ENCODE measurements around the gene ORAI3. TPM values are rescaled to one million over a fixed set of nuclear protein-coding genes. Genes with fewer than 3 reads are reported as not detected.

Gene ORAI3
- total RNA-seq, 1 donor from 2014 or later, result 25.2 TPM

GRCh38 chr16:30983289-30983889 lies 34.5 kb downstream of the ORAI3 start:
- no peak for DNase-seq (ENCODE audit: extremely low spot score, unreplicated experiment)
- no peak for TF ChIP-seq CTCF (IDR thresholded peaks at IDR 0.05)
- H3K9me3 Mint-ChIP-seq (ENCODE audit: unreplicated experiment), result no peaks in the 10 kb centered on the region
- no peak overlapping the region for H3K27ac Mint-ChIP-seq (ENCODE audit: unreplicated experiment)
- no peaks in the 10 kb centered on the region for H3K27me3 Mint-ChIP-seq (ENCODE audit: unreplicated experiment)
- H3K36me3 Mint-ChIP-seq (ENCODE audit: unreplicated experiment), result peaks cover 18% of the 10 kb centered on the region
- no peak overlapping the region for H3K4me3 Mint-ChIP-seq (ENCODE audit: unreplicated experiment)
- H3K4me1 Mint-ChIP-seq (ENCODE audit: unreplicated experiment), result peaks cover 13% of the 10 kb centered on the region

GRCh38 chr16:30983898-30984610 lies 35.2 kb downstream of the ORAI3 start:
- H3K9me3 Mint-ChIP-seq (ENCODE audit: unreplicated experiment), result no peaks in the 10 kb centered on the region

GRCh38 chr16:30984669-30985400 lies 36.0 kb downstream of the ORAI3 start, which contains the start of gene HSD3B7:
Gene HSD3B7 (plus strand): TSS chr16:30985207. CDS start chr16:30985659, 452 bp downstream.
- DNase-seq (ENCODE audit: extremely low spot score, unreplicated experiment), result peak; percentile 97
- H3K9me3 Mint-ChIP-seq (ENCODE audit: unreplicated experiment), result no peaks in the 10 kb centered on the region
- peak within 1 kb of the TSS; percentile 63 for H3K4me3 Mint-ChIP-seq (ENCODE audit: unreplicated experiment)
- H3K36me3 Mint-ChIP-seq (ENCODE audit: unreplicated experiment), result peaks cover 12% of the 10 kb centered on the region
- H3K27ac Mint-ChIP-seq (ENCODE audit: unreplicated experiment), result peak within 1 kb of the TSS; percentile 50
- peak; percentile 96 for TF ChIP-seq CTCF (IDR thresholded peaks at IDR 0.05)
- no peaks in the 10 kb centered on the region for H3K27me3 Mint-ChIP-seq (ENCODE audit: unreplicated experiment)
- peaks cover 13% of the 10 kb centered on the region for H3K4me1 Mint-ChIP-seq (ENCODE audit: unreplicated experiment)

More at GRCh38 chr16:30983898-30984610, 35.2 kb downstream of the ORAI3 start:
- TF ChIP-seq CTCF (IDR thresholded peaks at IDR 0.05), result no peak
- Mint-ChIP-seq H3K4me3 (ENCODE audit: unreplicated experiment) (no peak overlapping the region), H3K27me3 (ENCODE audit: unreplicated experiment) (no peaks in the 10 kb centered on the region), H3K36me3 (ENCODE audit: unreplicated experiment) (peaks cover 12% of the 10 kb centered on the region), H3K27ac (ENCODE audit: unreplicated experiment) (no peak overlapping the region), H3K4me1 (ENCODE audit: unreplicated experiment) (peaks cover 13% of the 10 kb centered on the region)
- DNase-seq (ENCODE audit: extremely low spot score, unreplicated experiment), result no peak

- peaks cover 9% of the 10 kb centered on the region for H3K36me3 Mint-ChIP-seq (ENCODE audit: unreplicated experiment)
- H3K27me3 Mint-ChIP-seq (ENCODE audit: unreplicated experiment), result no peaks in the 10 kb centered on the region
- H3K4me3 Mint-ChIP-seq (ENCODE audit: unreplicated experiment), result peak overlapping the region; percentile 63
- H3K27ac Mint-ChIP-seq (ENCODE audit: unreplicated experiment), result peak overlapping the region; percentile 50
- no peaks in the 10 kb centered on the region for H3K9me3 Mint-ChIP-seq (ENCODE audit: unreplicated experiment)
- no peak for TF ChIP-seq CTCF (IDR thresholded peaks at IDR 0.05)
- peaks cover 13% of the 10 kb centered on the region for H3K4me1 Mint-ChIP-seq (ENCODE audit: unreplicated experiment)
- DNase-seq (ENCODE audit: extremely low spot score, unreplicated experiment), result no peak
These were observed 36.7 kb downstream of the ORAI3 start for GRCh38 chr16:30985401-30986128.

Measured in osteocyte (in vitro differentiated cells).